Uterus (tissue), 4 donors: ENCODE data around the gene CENPF. TPM values are rescaled to one million over a fixed set of nuclear protein-coding genes. Genes with fewer than 3 reads are reported as not detected.

ENCODE experiments used
- DNase-seq, 2 donors: peaks; one replicate each; pipeline ENCODE4 v3.0.0-alpha.2; 2019 to 2020
- H3K27ac ChIP-seq, 2 donors: fragments of 200-600 bp; sonication (generic); 1 replicate in 1 of 2; 2 replicates in 1 of 2; pipeline ENCODE4 v1.5.1; 2016 to 2018
- H3K27me3 ChIP-seq, 2 donors: fragments of 200-600 bp; sonication (generic); one replicate each; pipeline ENCODE4 v1.5.1; 2018 to 2019; ENCODE audit warnings: control low read depth in 1 of 2
- H3K36me3 ChIP-seq, 2 donors: fragments of 200-600 bp; sonication (generic); one replicate each; pipeline ENCODE4 v1.5.1; 2019; ENCODE audit warnings: control low read depth in 1 of 2
- H3K4me1 ChIP-seq, 2 donors: fragments of 200-600 bp; sonication (generic); one replicate each; pipeline ENCODE4 v1.5.1; 2018 to 2019; ENCODE audit warnings: control low read depth in 1 of 2
- H3K4me3 ChIP-seq, 2 donors: fragments of 200-600 bp; sonication (generic); 1 replicate in 1 of 2; 2 replicates in 1 of 2; pipeline ENCODE4 v1.5.1; 2018 to 2019; ENCODE audit warnings: mild to moderate bottlenecking in 1 of 2
- H3K9me3 ChIP-seq, 2 donors: fragments of 200-600 bp; sonication (generic); one replicate each; pipeline ENCODE4 v1.5.1; 2019; ENCODE audit warnings: control low read depth in 1 of 2
- CTCF ChIP-seq, 4 experiments: fragments of 200-600 bp in 2 of 4; fragments of 450-650 bp in 2 of 4; sonication (generic) in 2 of 4; IDR thresholded peaks; one replicate each; pipeline ENCODE4 v1.5.1; 2016 to 2019; ENCODE audit warnings: antibody characterized with exemption in 4 of 4, mild to moderate bottlenecking in 2 of 4, moderate library complexity in 1 of 4
- POLR2A ChIP-seq, 2 donors: fragments of 450-650 bp; IDR thresholded peaks; one replicate each; pipeline ENCODE4 v1.6.1; 2016; ENCODE audit warnings: antibody characterized with exemption in 2 of 2, mild to moderate bottlenecking in 1 of 2, moderate library complexity in 1 of 2
- intact Hi-C: fragments of 100-400 bp; cut with DNase I; formaldehyde crosslinking; loops from one replicate; pipeline ENCODE4 v1.15.1; 2023; ENCODE audit warnings: low total_unique reads
- total RNA-seq, 4 donors: library from RNA; depleted of rRNA in 3 of 4; stranded (reverse); fragments of >200 nt in 3 of 4; gene quantifications; one replicate each; pipeline versions ENCODE4 v1.1.0 to v1.2.4, GENCODE V29; 2014 to 2023
- donor health status: DM: yes; HTN: yes; CAD: no.

CENPF gene
- total RNA-seq, 4 donors from 2014 or later = under 0.01 to 41.2 (median 5.7) TPM

GRCh38 chr1:214645712-214646111, 42.7 kb downstream of the CENPF start:
- intact Hi-C loops = no loop called here
- Histone ChIP-seq H3K9me3 (no peaks in the 10 kb centered on the region), H3K4me3 (no peak overlapping the region), H3K27ac (no peak overlapping the region), H3K36me3 (no peaks in the 10 kb centered on the region), H3K4me1 (no peaks in the 10 kb centered on the region), H3K27me3 (no peaks in the 10 kb centered on the region)
- TF ChIP-seq CTCF (IDR thresholded peaks at IDR 0.05) (no peak), POLR2A (IDR thresholded peaks at IDR 0.05) (no peak)
- DNase-seq = no peak

DNA sequence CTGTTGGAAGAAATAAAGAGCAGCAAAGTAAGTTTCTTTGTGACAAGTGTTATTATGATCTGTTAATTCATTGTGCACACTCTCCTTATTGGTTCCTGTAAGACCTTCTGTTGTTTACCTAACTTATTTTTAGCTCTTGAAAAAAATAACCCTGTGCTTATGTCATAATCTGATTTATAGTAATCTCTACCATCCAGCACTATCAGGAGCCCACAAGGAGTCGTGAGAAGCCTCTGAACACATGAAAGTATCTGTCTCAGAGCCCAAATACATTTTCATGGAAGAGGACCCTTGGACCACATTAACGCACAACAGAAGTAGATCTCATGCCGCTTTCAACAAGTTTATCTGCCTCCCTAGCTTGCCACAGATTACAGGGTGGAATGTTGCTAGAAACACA, 45.8 kb downstream of the CENPF start:
- no peak overlapping the region for H3K27ac ChIP-seq
- no peaks in the 10 kb centered on the region for H3K9me3 ChIP-seq
- no peak overlapping the region for H3K4me3 ChIP-seq
- no peaks in the 10 kb centered on the region for H3K36me3 ChIP-seq
- TF ChIP-seq CTCF (IDR thresholded peaks at IDR 0.05) (no peak), POLR2A (IDR thresholded peaks at IDR 0.05) (no peak)
- no peaks in the 10 kb centered on the region for H3K27me3 ChIP-seq
- DNase-seq = no peak
- intact Hi-C loops = no loop called here
- no peaks in the 10 kb centered on the region for H3K4me1 ChIP-seq

- Histone ChIP-seq H3K36me3 (no peaks in the 10 kb centered on the region), H3K27me3 (no peaks in the 10 kb centered on the region), H3K4me3 (no peak overlapping the region), H3K27ac (no peak overlapping the region), H3K9me3 (no peaks in the 10 kb centered on the region), H3K4me1 (no peaks in the 10 kb centered on the region)
- intact Hi-C loops = no loop called here
- DNase-seq = no peak
- TF ChIP-seq CTCF (IDR thresholded peaks at IDR 0.05) = no peak
- no peak for TF ChIP-seq POLR2A (IDR thresholded peaks at IDR 0.05)
Measured at GRCh38 chr1:214649607-214650006, 46.6 kb downstream of the CENPF start.

DNA sequence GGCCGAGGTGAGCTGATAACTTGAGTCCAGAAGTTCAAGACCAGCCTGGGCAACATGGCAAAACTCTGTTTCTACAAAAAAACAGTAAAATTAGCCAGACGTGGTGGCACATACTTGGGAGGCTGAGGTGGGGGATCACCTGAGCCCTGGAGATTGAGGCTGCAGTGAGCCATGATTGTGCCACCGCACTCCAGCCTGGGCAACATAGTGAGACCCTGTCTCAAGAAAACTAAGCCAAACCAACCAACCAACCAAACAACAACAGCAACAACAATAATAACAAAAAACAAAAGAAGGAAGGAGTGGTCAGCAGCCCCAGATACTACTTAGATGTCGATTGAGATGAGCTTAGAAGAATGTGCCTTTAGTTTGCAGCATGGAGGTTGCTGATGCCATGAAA, 47.7 kb downstream of the CENPF start:
- intact Hi-C loops = no loop called here
- H3K4me1 ChIP-seq = no peaks in the 10 kb centered on the region

DNA sequence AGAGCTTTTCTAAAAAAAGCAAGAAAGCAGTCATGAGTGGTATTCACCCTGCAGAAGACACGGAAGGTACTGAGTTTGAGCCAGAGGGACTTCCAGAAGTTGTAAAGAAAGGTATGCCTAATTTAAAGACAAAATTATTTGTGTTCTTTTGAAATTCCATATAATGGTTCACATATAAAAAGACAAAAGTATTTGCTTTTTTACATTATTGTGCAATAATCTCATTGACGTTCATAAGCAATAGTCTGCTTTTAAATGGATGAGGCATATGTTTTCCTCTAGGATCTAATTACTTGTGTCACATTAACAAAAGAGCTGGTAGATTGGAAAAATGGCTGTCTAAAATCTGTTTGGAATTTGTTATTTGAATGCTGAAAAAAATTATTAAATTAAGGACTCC, 54.3 kb downstream of the CENPF start:
- Histone ChIP-seq H3K4me1 (no peaks in the 10 kb centered on the region), H3K36me3 (no peaks in the 10 kb centered on the region), H3K9me3 (no peaks in the 10 kb centered on the region), H3K27me3 (no peaks in the 10 kb centered on the region), H3K27ac (no peak overlapping the region), H3K4me3 (no peak overlapping the region)
- intact Hi-C loops = no loop called here
- no peak for DNase-seq
- TF ChIP-seq CTCF (IDR thresholded peaks at IDR 0.05) (no peak), POLR2A (IDR thresholded peaks at IDR 0.05) (no peak)

More for the DNA sequence above, 47.7 kb downstream of the CENPF start:
- no peak for DNase-seq
- TF ChIP-seq POLR2A (IDR thresholded peaks at IDR 0.05) (no peak), CTCF (IDR thresholded peaks at IDR 0.05) (no peak)
- no peak overlapping the region for H3K27ac ChIP-seq
- no peaks in the 10 kb centered on the region for H3K27me3 ChIP-seq
- H3K4me3 ChIP-seq = no peak overlapping the region
- H3K9me3 ChIP-seq = no peaks in the 10 kb centered on the region
- no peaks in the 10 kb centered on the region for H3K36me3 ChIP-seq
